SK-N-SH treated with all-trans-retinoic acid at 6 μM for 48 hours (cell line): ENCODE data around the gene TAS2R46.
"Not testable (repeated sequence)": the region's sequence is repeated elsewhere in the genome, so short reads cannot be mapped to it uniquely, and the experiment has no call there.

Experiments
- ATAC-seq: fragments of 200-7000 bp; cut with Tn5 transposase; 3 replicates; pipeline ENCODE4 v1.9.1; 2020; ENCODE audit warnings: mild to moderate bottlenecking, moderate library complexity
- ARNTL ChIP-seq: fragments of 450-650 bp; formaldehyde crosslinking; IDR thresholded peaks from 2 replicates; pipeline ENCODE4 v1.5.0; 2020; ENCODE audit warnings: low read depth, mild to moderate bottlenecking, moderate library complexity, borderline replicate concordance
- CREB5 ChIP-seq: fragments of 250-450 bp; sonication (Bioruptor Pico); IDR thresholded peaks from 2 replicates; pipeline ENCODE4 v1.5.1; 2020; ENCODE audit warnings: low read depth, mild to moderate bottlenecking, moderate library complexity
- ESRRG ChIP-seq: fragments of 250-450 bp; sonication (Bioruptor Pico); IDR thresholded peaks from 2 replicates; pipeline ENCODE4 v1.6.1; 2021; ENCODE audit warnings: mild to moderate bottlenecking
- GLIS3 ChIP-seq: fragments of 250-450 bp; sonication (Bioruptor Pico); IDR thresholded peaks from 2 replicates; pipeline ENCODE4 v1.5.0; 2020; ENCODE audit warnings: mild to moderate bottlenecking, moderate library complexity
- PATZ1 ChIP-seq: fragments of 250-450 bp; sonication (Bioruptor Pico); IDR thresholded peaks from 2 replicates; pipeline ENCODE4 v1.8.0; 2020; ENCODE audit warnings: mild to moderate bottlenecking, moderate library complexity, borderline replicate concordance
- SNAI2 ChIP-seq: fragments of 250-450 bp; sonication (Bioruptor Pico); IDR thresholded peaks from 2 replicates; pipeline ENCODE4 v1.5.0; 2020; ENCODE audit warnings: mild to moderate bottlenecking, moderate library complexity
- TCF4 ChIP-seq: fragments of 250-450 bp; sonication (Bioruptor Pico); IDR thresholded peaks from 2 replicates; pipeline ENCODE4 v1.8.0; 2021; ENCODE audit warnings: mild to moderate bottlenecking, moderate library complexity, borderline replicate concordance
- ZC3H10 ChIP-seq: fragments of 250-450 bp; sonication (Bioruptor Pico); IDR thresholded peaks from 2 replicates; pipeline ENCODE4 v1.5.1; 2021; ENCODE audit warnings: mild to moderate bottlenecking, moderate library complexity
- ZFP3 ChIP-seq: fragments of 250-450 bp; sonication (Bioruptor Pico); IDR thresholded peaks from 2 replicates; pipeline ENCODE4 v1.5.0; 2020; ENCODE audit warnings: mild to moderate bottlenecking, moderate library complexity
- ZFP30 ChIP-seq: fragments of 450-650 bp; formaldehyde crosslinking; IDR thresholded peaks from 2 replicates; pipeline ENCODE4 v1.5.0; 2022; ENCODE audit warnings: mild to moderate bottlenecking, moderate library complexity
- ZNF565 ChIP-seq: fragments of 450-650 bp; formaldehyde crosslinking; conservative IDR thresholded peaks from 2 replicates; pipeline ENCODE4 v1.5.0; 2020; ENCODE audit warnings: low read depth, mild to moderate bottlenecking, moderate library complexity
- ZNF70 ChIP-seq: fragments of 450-650 bp; formaldehyde crosslinking; IDR thresholded peaks from 2 replicates; pipeline ENCODE4 v1.5.0; 2020; ENCODE audit warnings: mild to moderate bottlenecking, moderate library complexity
- ZNF8 ChIP-seq: fragments of 450-650 bp; formaldehyde crosslinking; IDR thresholded peaks from 2 replicates; pipeline ENCODE4 v1.5.0; 2020; ENCODE audit warnings: mild to moderate bottlenecking, moderate library complexity
- TF ChIP-seq, protein P1 (sequence below): fragments of 250-450 bp; sonication (Bioruptor Pico); IDR thresholded peaks from 2 replicates; pipeline ENCODE4 v1.5.0; 2020; ENCODE audit warnings: mild to moderate bottlenecking, moderate library complexity
- TF ChIP-seq, protein P2 (sequence below): fragments of 250-450 bp; sonication (Bioruptor Pico); IDR thresholded peaks from 2 replicates; pipeline ENCODE4 v1.8.0; 2021; ENCODE audit warnings: low read depth, mild to moderate bottlenecking, moderate library complexity, borderline replicate concordance

Gene TAS2R46

GRCh38 chr12:11105546-11105945 is 43.5 kb upstream of the TAS2R46 start:
- no peak for ATAC-seq
- TF ChIP-seq ZFP3 (CRISPR knock-in tag), result no peak
- TF ChIP-seq ZFP30 (CRISPR knock-in tag), result no peak
- TF ChIP-seq, protein P1, sequence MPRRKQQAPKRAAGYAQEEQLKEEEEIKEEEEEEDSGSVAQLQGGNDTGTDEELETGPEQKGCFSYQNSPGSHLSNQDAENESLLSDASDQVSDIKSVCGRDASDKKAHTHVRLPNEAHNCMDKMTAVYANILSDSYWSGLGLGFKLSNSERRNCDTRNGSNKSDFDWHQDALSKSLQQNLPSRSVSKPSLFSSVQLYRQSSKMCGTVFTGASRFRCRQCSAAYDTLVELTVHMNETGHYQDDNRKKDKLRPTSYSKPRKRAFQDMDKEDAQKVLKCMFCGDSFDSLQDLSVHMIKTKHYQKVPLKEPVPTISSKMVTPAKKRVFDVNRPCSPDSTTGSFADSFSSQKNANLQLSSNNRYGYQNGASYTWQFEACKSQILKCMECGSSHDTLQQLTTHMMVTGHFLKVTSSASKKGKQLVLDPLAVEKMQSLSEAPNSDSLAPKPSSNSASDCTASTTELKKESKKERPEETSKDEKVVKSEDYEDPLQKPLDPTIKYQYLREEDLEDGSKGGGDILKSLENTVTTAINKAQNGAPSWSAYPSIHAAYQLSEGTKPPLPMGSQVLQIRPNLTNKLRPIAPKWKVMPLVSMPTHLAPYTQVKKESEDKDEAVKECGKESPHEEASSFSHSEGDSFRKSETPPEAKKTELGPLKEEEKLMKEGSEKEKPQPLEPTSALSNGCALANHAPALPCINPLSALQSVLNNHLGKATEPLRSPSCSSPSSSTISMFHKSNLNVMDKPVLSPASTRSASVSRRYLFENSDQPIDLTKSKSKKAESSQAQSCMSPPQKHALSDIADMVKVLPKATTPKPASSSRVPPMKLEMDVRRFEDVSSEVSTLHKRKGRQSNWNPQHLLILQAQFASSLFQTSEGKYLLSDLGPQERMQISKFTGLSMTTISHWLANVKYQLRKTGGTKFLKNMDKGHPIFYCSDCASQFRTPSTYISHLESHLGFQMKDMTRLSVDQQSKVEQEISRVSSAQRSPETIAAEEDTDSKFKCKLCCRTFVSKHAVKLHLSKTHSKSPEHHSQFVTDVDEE (CRISPR knock-in tag), result no peak
- no peak for TF ChIP-seq ARNTL (CRISPR knock-in tag)
- TF ChIP-seq PATZ1, result no peak
- TF ChIP-seq ZC3H10, result no peak
- no peak for TF ChIP-seq ZNF565 (CRISPR knock-in tag)
- TF ChIP-seq ZNF70 (CRISPR knock-in tag), result no peak
- TF ChIP-seq, protein P2, sequence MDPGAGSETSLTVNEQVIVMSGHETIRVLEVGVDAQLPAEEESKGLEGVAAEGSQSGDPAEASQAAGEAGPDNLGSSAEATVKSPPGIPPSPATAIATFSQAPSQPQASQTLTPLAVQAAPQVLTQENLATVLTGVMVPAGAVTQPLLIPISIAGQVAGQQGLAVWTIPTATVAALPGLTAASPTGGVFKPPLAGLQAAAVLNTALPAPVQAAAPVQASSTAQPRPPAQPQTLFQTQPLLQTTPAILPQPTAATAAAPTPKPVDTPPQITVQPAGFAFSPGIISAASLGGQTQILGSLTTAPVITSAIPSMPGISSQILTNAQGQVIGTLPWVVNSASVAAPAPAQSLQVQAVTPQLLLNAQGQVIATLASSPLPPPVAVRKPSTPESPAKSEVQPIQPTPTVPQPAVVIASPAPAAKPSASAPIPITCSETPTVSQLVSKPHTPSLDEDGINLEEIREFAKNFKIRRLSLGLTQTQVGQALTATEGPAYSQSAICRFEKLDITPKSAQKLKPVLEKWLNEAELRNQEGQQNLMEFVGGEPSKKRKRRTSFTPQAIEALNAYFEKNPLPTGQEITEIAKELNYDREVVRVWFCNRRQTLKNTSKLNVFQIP (CRISPR knock-in tag), result no peak
- no peak for TF ChIP-seq SNAI2 (CRISPR knock-in tag)

GRCh38 chr12:11094910-11095309 is 32.8 kb upstream of the TAS2R46 start:
- not testable (repeated sequence) for ATAC-seq

- ATAC-seq, result no peak
- TF ChIP-seq GLIS3, result no peak
- TF ChIP-seq ZNF8 (CRISPR knock-in tag), result no peak
- TF ChIP-seq ZC3H10, result no peak
Measured at GRCh38 chr12:11092128-11092527, 30.0 kb upstream of the TAS2R46 start, which contains the start of gene TAS2R43. TSS of gene TAS2R43 (minus strand) at chr12:11092313. CDS start at chr12:11092229, 84 bp downstream.

DNA sequence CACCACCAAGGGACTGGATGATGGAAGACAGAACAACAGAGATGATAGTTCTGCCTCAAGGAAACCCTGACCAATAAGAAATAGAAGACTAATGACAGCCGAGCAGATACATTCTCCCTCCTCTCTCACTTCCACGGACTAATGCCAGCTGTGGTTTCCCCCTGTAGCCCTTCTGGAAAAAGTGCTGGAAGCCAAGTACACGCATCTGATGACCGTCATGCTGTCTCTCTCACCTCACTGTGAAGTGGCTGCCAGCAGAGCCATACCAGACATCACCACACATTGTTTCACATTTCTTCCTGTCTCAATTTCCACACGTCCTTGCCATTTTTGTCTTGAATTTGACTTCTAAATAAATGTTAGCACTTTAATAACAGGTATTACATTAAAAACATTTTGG is 27.2 kb upstream of the TAS2R46 start:
- TF ChIP-seq CREB5 (CRISPR knock-in tag) (no peak), PATZ1 (no peak), GLIS3 (no peak), ESRRG (CRISPR knock-in tag) (no peak), TCF4 (CRISPR knock-in tag) (no peak), ZNF70 (CRISPR knock-in tag) (no peak), ZNF565 (CRISPR knock-in tag) (no peak)
- TF ChIP-seq, protein P1 (CRISPR knock-in tag), result no peak
- ATAC-seq, result no peak
